Spleen (tissue), 7 donors: ENCODE results near the gene AKR1C1.
"Not testable (repeated sequence)": the region's sequence is repeated elsewhere in the genome, so short reads cannot be mapped to it uniquely, and the experiment has no call there.

Source experiments
- POLR2AphosphoS5 ChIP-seq, 3 donors: sonication (generic); formaldehyde crosslinking; IDR thresholded peaks; one replicate each; pipeline ENCODE4 v1.5.1; 2017; ENCODE audit warnings: antibody characterized with exemption in 3 of 3
- TF ChIP-seq, protein P1 (sequence below), 11 experiments: fragments of 200-600 bp in 7 of 11; fragments of 450-650 bp in 4 of 11; sonication (generic) in 4 of 11; IDR thresholded peaks in 8 of 11; conservative IDR thresholded peaks in 3 of 11; 1 replicate in 7 of 11; 2 replicates in 4 of 11; pipeline versions ENCODE4 v1.4.0 to v1.8.0; 2016 to 2021; ENCODE audit warnings: antibody characterized with exemption in 11 of 11, inconsistent platforms in 4 of 11, mild to moderate bottlenecking in 1 of 11
- donor health status: DM: no; HTN: no; CAD: no; lungs with moderate emphysema.
- donor health status: DM: no; HTN: no; CAD: no.
- donor health status: DM: no; HTN: no; CAD: no.

DNA sequence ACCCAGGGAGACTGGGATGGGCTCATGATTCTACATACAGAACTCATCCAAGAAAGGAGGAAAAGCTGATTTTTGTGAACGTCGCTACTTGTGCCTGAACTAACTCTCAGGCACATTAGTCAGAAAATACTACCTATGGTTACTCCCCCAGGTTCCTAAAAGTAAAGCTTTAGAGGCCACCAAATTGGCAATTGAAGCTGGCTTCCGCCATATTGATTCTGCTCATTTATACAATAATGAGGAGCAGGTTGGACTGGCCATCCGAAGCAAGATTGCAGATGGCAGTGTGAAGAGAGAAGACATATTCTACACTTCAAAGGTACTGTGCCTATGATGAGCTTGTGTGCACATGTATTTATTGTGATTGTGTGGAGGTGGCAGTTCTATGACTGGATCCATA is 2.5 kb downstream of the AKR1C1 start:
- TF ChIP-seq, protein P1, sequence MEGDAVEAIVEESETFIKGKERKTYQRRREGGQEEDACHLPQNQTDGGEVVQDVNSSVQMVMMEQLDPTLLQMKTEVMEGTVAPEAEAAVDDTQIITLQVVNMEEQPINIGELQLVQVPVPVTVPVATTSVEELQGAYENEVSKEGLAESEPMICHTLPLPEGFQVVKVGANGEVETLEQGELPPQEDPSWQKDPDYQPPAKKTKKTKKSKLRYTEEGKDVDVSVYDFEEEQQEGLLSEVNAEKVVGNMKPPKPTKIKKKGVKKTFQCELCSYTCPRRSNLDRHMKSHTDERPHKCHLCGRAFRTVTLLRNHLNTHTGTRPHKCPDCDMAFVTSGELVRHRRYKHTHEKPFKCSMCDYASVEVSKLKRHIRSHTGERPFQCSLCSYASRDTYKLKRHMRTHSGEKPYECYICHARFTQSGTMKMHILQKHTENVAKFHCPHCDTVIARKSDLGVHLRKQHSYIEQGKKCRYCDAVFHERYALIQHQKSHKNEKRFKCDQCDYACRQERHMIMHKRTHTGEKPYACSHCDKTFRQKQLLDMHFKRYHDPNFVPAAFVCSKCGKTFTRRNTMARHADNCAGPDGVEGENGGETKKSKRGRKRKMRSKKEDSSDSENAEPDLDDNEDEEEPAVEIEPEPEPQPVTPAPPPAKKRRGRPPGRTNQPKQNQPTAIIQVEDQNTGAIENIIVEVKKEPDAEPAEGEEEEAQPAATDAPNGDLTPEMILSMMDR (IDR thresholded peaks at IDR 0.05 in 8 of 11, conservative IDR thresholded peaks at IDR 0.05 in 3 of 11): not testable (repeated sequence)
- not testable (repeated sequence) for TF ChIP-seq POLR2AphosphoS5 (IDR thresholded peaks at IDR 0.05)
